GM12878 (cell line): ENCODE results near the gene TMEM41A. TPM values are rescaled to one million over a fixed set of nuclear protein-coding genes. Genes with fewer than 3 reads are reported as not detected.

ENCODE experiments used
- ATAC-seq: fragments of 200-7000 bp; cut with Tn5 transposase; 3 replicates; pipeline ENCODE4 v1.9.1; 2020; ENCODE audit warnings: mild to moderate bottlenecking, moderate library complexity
- BruUV-seq: library from RNA; stranded (reverse); fragments of 400-500 nt; replicated peaks from 2 replicates; lab custom pipeline; 2021; lab: Mats Ljungman, UMichigan
- CTCF ChIA-PET: fragments of 300-600 bp; sonication (Branson Sonifier 250); formaldehyde crosslinking; extraction: SDS; loops from one replicate; lab custom pipeline; 2021; ENCODE audit warnings: inconsistent platforms; lab: Yijun Ruan, JAX
- POLR2A ChIA-PET: fragments of 350-600 bp; formaldehyde crosslinking; extraction: SDS; loops from one replicate; lab custom pipeline; 2021; ENCODE audit warnings: inconsistent platforms; lab: Charles Lee
- RAD21 ChIA-PET: fragments of 300-600 bp; sonication (Branson Sonifier 250); formaldehyde crosslinking; loops from one replicate; lab custom pipeline; 2023; ENCODE audit warnings: antibody characterized with exemption; ENCODE audit not compliant: unreplicated experiment; lab: Charles Lee
- SMC1A ChIA-PET: fragments of 300-600 bp; sonication (Branson Sonifier 250); formaldehyde crosslinking; loops from one replicate; lab custom pipeline; 2023; ENCODE audit not compliant: unreplicated experiment, uncharacterized antibody; lab: Charles Lee
- DNase-seq: peaks from one replicate; pipeline ENCODE4 v3.0.0-alpha.2; 2011; ENCODE audit warnings: low read depth, low spot score
- FAIRE-seq: peaks from 3 replicates; lab custom pipeline; 2011; peaks lifted over from hg19 to GRCh38; lab: Jason Lieb, UNC
- H2AFZ ChIP-seq: 2 replicates; pipeline ENCODE4 v1.6.0; 2011; ENCODE audit warnings: low read depth, low read length, control low read depth; ENCODE audit not compliant: control insufficient read depth
- H3K27ac ChIP-seq: 2 replicates; pipeline ENCODE4 v1.5.1; 2011; ENCODE audit warnings: control low read depth; ENCODE audit not compliant: control insufficient read depth, insufficient read depth
- H3K27me3 ChIP-seq, 2 experiments: replicated peaks in 1 of 2; 2 replicates each; pipeline versions ENCODE4 v1.6.0 to v1.6.1; 2011; ENCODE audit warnings: low read length in 1 of 2; ENCODE audit not compliant: control insufficient read depth in 2 of 2, insufficient read depth in 2 of 2
- H3K36me3 ChIP-seq, 2 experiments: 2 replicates each; pipeline ENCODE4 v1.5.1; 2011; ENCODE audit warnings: low read length in 1 of 2; ENCODE audit not compliant: control insufficient read depth in 2 of 2, insufficient read depth in 2 of 2
- H3K4me1 ChIP-seq: 2 replicates; pipeline ENCODE4 v1.6.1; 2011; ENCODE audit warnings: mild to moderate bottlenecking, low read length, moderate library complexity, mixed read lengths; ENCODE audit not compliant: control insufficient read depth, insufficient read depth
- H3K4me2 ChIP-seq: 2 replicates; pipeline ENCODE4 v1.6.0; 2011; ENCODE audit warnings: control low read depth; ENCODE audit not compliant: control insufficient read depth, insufficient read depth
- H3K4me3 ChIP-seq: fragments of 200-600 bp; sonication (generic); 2 replicates; pipeline ENCODE4 v1.5.1; 2016
- H3K79me2 ChIP-seq: 2 replicates; pipeline ENCODE4 v1.6.0; 2011; ENCODE audit warnings: low read length; ENCODE audit not compliant: control insufficient read depth, insufficient read depth
- H3K9ac ChIP-seq: 2 replicates; pipeline ENCODE4 v1.8.0; 2011; ENCODE audit warnings: low read length, control low read depth, mixed read lengths; ENCODE audit not compliant: control insufficient read depth, insufficient read depth
- H3K9me3 ChIP-seq: replicated peaks from 3 replicates; pipeline ENCODE4 v1.5.1; 2011; ENCODE audit warnings: mild to moderate bottlenecking, low read length; ENCODE audit not compliant: control insufficient read depth, insufficient read depth
- H4K20me1 ChIP-seq: 2 replicates; pipeline ENCODE4 v1.6.0; 2011; ENCODE audit not compliant: control insufficient read depth, insufficient read depth
- CBFB ChIP-seq: IDR thresholded peaks from 2 replicates; pipeline ENCODE4 v1.6.1; 2016; ENCODE audit warnings: antibody characterized with exemption, low read depth
- CBX5 ChIP-seq: sonication (generic); IDR thresholded peaks from 2 replicates; pipeline ENCODE4 v1.6.1; 2016; ENCODE audit warnings: low read depth, moderate library complexity, mild to moderate bottlenecking, inconsistent platforms
- CHD2 ChIP-seq: IDR thresholded peaks from 2 replicates; pipeline ENCODE4 v1.6.1; 2011; ENCODE audit warnings: low read depth, low read length, improper control_type of control experiment, borderline replicate concordance
- DPF2 ChIP-seq: fragments of 450-650 bp; IDR thresholded peaks from 2 replicates; pipeline ENCODE4 v1.6.1; 2017; ENCODE audit warnings: mild to moderate bottlenecking
- EGR1 ChIP-seq, 2 experiments: IDR thresholded peaks; 1 replicate in 1 of 2; 2 replicates in 1 of 2; pipeline ENCODE4 v1.6.1; 2011 to 2012; ENCODE audit warnings: low read depth in 2 of 2, low read length in 2 of 2, borderline replicate concordance in 1 of 2, mild to moderate bottlenecking in 1 of 2, moderate library complexity in 1 of 2
- ELK1 ChIP-seq: IDR thresholded peaks from 2 replicates; pipeline ENCODE4 v1.6.1; 2012; ENCODE audit warnings: low read depth, low read length, improper control_type of control experiment
- ESRRA ChIP-seq: IDR thresholded peaks from 2 replicates; pipeline ENCODE4 v1.6.1; 2012; ENCODE audit warnings: mild to moderate bottlenecking, low read length, improper control_type of control experiment
- KDM1A ChIP-seq: fragments of 200-600 bp; sonication (generic); IDR thresholded peaks from 2 replicates; pipeline ENCODE4 v1.6.1; 2016; ENCODE audit warnings: borderline replicate concordance
- MEF2A ChIP-seq: IDR thresholded peaks from 2 replicates; pipeline ENCODE4 v1.6.1; 2011; ENCODE audit warnings: low read depth, mild to moderate bottlenecking, low read length, moderate library complexity; ENCODE audit not compliant: insufficient read depth
- NR2F1 ChIP-seq: fragments of 450-650 bp; conservative IDR thresholded peaks from 2 replicates; pipeline ENCODE4 v1.6.1; 2017; ENCODE audit warnings: mild to moderate bottlenecking
- RAD21 ChIP-seq: IDR thresholded peaks from 2 replicates; pipeline ENCODE4 v1.6.1; 2011; ENCODE audit warnings: mild to moderate bottlenecking, low read depth, low read length, moderate library complexity; ENCODE audit not compliant: insufficient read depth
- SIN3A ChIP-seq: IDR thresholded peaks from 2 replicates; pipeline ENCODE4 v1.6.1; 2012; ENCODE audit warnings: low read depth, low read length, improper control_type of control experiment
- SRF ChIP-seq, 2 experiments: IDR thresholded peaks; 2 replicates each; pipeline ENCODE4 v1.6.1; 2011; ENCODE audit warnings: low read depth in 2 of 2, low read length in 2 of 2, mild to moderate bottlenecking in 1 of 2, moderate library complexity in 1 of 2
- TARDBP ChIP-seq: IDR thresholded peaks from 2 replicates; pipeline ENCODE4 v1.6.1; 2016; ENCODE audit warnings: borderline replicate concordance
- TCF12 ChIP-seq: IDR thresholded peaks from 2 replicates; pipeline ENCODE4 v1.6.1; 2011; ENCODE audit warnings: low read depth, mild to moderate bottlenecking, low read length
- USF1 ChIP-seq: IDR thresholded peaks from 2 replicates; pipeline ENCODE4 v1.6.1; 2011; ENCODE audit warnings: borderline replicate concordance, low read depth, mild to moderate bottlenecking, moderate library complexity, mixed read lengths, low read length; ENCODE audit not compliant: insufficient read depth; ENCODE audit errors: extremely low read length
- YBX1 ChIP-seq: fragments of 450-650 bp; IDR thresholded peaks from 2 replicates; pipeline ENCODE4 v1.6.1; 2016; ENCODE audit warnings: antibody characterized with exemption
- ZNF592 ChIP-seq: fragments of 450-650 bp; IDR thresholded peaks from 2 replicates; pipeline ENCODE4 v1.6.1; 2017; ENCODE audit warnings: mild to moderate bottlenecking, moderate library complexity
- WGBS: methylation state at CpG from one replicate; pipeline ENCODE4 v1.1.6; 2016; ENCODE audit warnings: low lambda C conversion rate; ENCODE audit not compliant: insufficient replicate concordance, insufficient coverage; ENCODE audit errors: missing lambda C conversion rate; 5-methylcytosine and 5-hydroxymethylcytosine counted together
- in situ Hi-C: fragments of 300-500 bp; cut with MboI; formaldehyde crosslinking; loops from 9 replicates; pipeline ENCODE4 v1.14.3; 2018; ENCODE audit warnings: mixed read lengths
- intact Hi-C: fragments of 100-400 bp; cut with micrococcal nuclease; formaldehyde crosslinking; loops from one replicate; pipeline ENCODE4 v1.14.2; 2022; ENCODE audit not compliant: unreplicated experiment
- polyA plus RNA-seq, 11 experiments: library from polyadenylated mRNA; depleted of rRNA in 4 of 11; unstranded in 6 of 11; stranded (reverse) in 5 of 11; fragments of >200 nt; fragmentation: Nextera tagmentation in 4 of 11; fragmentation: Illumina TruSeq in 1 of 11; extraction: Ambion mirVana in 4 of 11; extraction: Trizol in 1 of 11; gene quantifications; 1 replicate in 1 of 11; 2 replicates in 10 of 11; pipeline versions ENCODE4 v1.2.1 to v1.2.3, GENCODE V29; 2011 to 2016; ENCODE audit warnings: inconsistent platforms in 2 of 11, missing spikeins in 2 of 11, low read depth in 1 of 11
- total RNA-seq, 4 experiments: library from RNA; depleted of rRNA in 3 of 4; stranded (reverse); fragments of >200 nt in 3 of 4; fragmentation: Illumina TruSeq in 1 of 4; extraction: Trizol in 1 of 4; gene quantifications; 2 replicates each; pipeline versions ENCODE4 v1.2.1 to v1.2.3, GENCODE V29; 2013 to 2021

The TMEM41A gene
- total and polyA plus RNA-seq, 10 of the 15 experiments (the other 5 are each of a cell fraction or from before 2014, with no cell fraction given): 13.9 to 33.2 (median 21.8) TPM

DNA sequence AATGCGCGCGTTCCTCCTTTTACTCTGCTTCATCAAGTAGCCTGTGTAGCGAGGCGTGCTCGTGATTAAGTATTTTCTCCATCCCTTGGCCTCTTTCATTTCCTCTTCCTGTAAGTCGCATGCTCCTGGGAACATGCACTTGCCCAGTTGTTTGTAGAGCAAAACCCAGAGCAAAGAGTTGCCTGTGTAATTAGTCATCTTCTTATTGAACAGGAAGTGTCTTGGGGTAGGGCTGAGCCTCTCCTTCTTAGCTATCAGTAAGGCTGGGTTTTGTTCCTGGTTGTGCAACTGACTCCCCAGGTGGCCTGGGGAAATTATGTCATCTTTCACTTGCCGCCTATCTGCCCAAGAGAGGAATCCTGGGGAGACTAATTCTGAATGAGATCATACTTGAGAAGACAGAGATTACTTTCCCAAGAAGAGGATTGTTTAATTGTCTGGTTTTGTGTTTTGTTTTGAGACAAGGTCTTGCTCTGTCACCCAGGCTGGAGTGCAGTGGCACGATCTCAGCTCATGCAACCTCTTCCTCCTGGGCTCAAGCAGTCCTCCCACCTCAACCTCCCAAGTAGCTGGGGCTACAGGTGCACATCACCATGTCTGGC is 38.6 kb upstream of the TMEM41A start:
- Histone ChIP-seq H3K79me2 (no peaks in the 10 kb centered on the region), H3K36me3 (no peaks in the 10 kb centered on the region), H3K4me2 (peak overlapping the region; percentile 63), H3K4me1 (peaks cover 12% of the 10 kb centered on the region), H3K4me3 (no peak overlapping the region; the same call in 1 of the 2 replicates), H3K27ac (peak overlapping the region; percentile 75), H3K9ac (peak overlapping the region; percentile 35; the same call in 1 of the 2 replicates), H3K27me3 (no peaks in the 10 kb centered on the region), H3K9me3 (no peaks in the 10 kb centered on the region), H4K20me1 (no peaks in the 10 kb centered on the region), H2AFZ (peak overlapping the region; percentile 55)
- DNase-seq (peak; percentile 97), ATAC-seq (peak; percentile 97), FAIRE-seq (peak; percentile 99)
- 1% methylated on average over 9 of the region's 9 CpGs for WGBS
- intact Hi-C loops: no loop called here
- RAD21 ChIA-PET: interaction anchor here (0.5 to 1.7 kb wide), 3 partner anchors 10 to 237 kb away, joined by 3 to 8 read pairs (median 4); no protein-coding TSS in a partner anchor
- CTCF ChIA-PET: interaction anchor here (0.8 to 1.2 kb wide), 2 partner anchors 12 to 38 kb away, joined by 3 to 4 read pairs; no protein-coding TSS in a partner anchor
- SMC1A ChIA-PET: interaction anchor here (1.2 to 2.3 kb wide), 2 partner anchors 21 to 22 kb away, joined by 6 to 8 read pairs; no protein-coding TSS in a partner anchor
- no TSS peak for BruUV-seq
- POLR2A ChIA-PET: no interaction called here
- in situ Hi-C loops: no loop called here
- TF ChIP-seq YBX1: no peak
- TF ChIP-seq CBFB: peak; percentile 46; the same call in 1 of the 2 replicates
- peak in 1 of 2 experiments; percentile 49; a peak in 1 of 3 replicates for TF ChIP-seq EGR1 (IDR thresholded peaks at IDR 0.05; ENCODE audit: borderline replicate concordance in 1 of 2, low read depth in 2 of 2, low read length in 2 of 2)
- TF ChIP-seq ELK1: no peak
- TF ChIP-seq TCF12: peak; percentile 73
- TF ChIP-seq DPF2: peak; percentile 74
- peak; percentile 8; the same call in 1 of the 2 replicates for TF ChIP-seq RAD21
- no peak for TF ChIP-seq ZNF592
- TF ChIP-seq MEF2A: peak; percentile 66; the same call in 1 of the 2 replicates
- 0 out of 2 replicates have a peak, but pooled peaks have one; percentile 57 for TF ChIP-seq TARDBP
- TF ChIP-seq SIN3A: no peak
- 0 out of 2 replicates have a peak, but pooled peaks have one; percentile 8 for TF ChIP-seq NR2F1
- no peak for TF ChIP-seq CBX5
- TF ChIP-seq CHD2: no peak
- TF ChIP-seq SRF (IDR thresholded peaks at IDR 0.05; ENCODE audit: low read depth in 2 of 2, low read length in 2 of 2): peak in 1 of 2 experiments; percentile 43; a peak in 1 of 4 replicates
- TF ChIP-seq KDM1A: no peak
- no peak for TF ChIP-seq USF1
- no peak for TF ChIP-seq ESRRA
